ENCODE results near the gene KLF15.

GRCh38 chr3:126304291-126304690 is 52.9 kb downstream of the KLF15 start:
- no peak for TF ChIP-seq POLR2A (IDR thresholded peaks at IDR 0.05)
- no peak for TF ChIP-seq CTCF (IDR thresholded peaks at IDR 0.05)

All from thyroid gland (tissue), 4 donors.